Stimulated activated effector memory CD8-positive, alpha-beta T cell treated with anti-CD3 and anti-CD28 coated beads, Interleukin-12 subunit alpha, Interleukin-12 subunit beta, amount 100 ng/mL, for 72 hours (primary cell): ENCODE results near the gene C6orf47.

Source experiments
- ATAC-seq: fragments of 150-1000 bp; cut with Tn5 transposase; 2 replicates; pipeline ENCODE4 v1.10.0; 2021
- DNase-seq, 2 donors: peaks; one replicate each; pipeline ENCODE4 v3.0.0; 2021 to 2022; ENCODE audit warnings: low spot score in 2 of 2
- H3K27ac Mint-ChIP-seq: one replicate; pipeline ENCODE4 v1.8.0; 2022; ENCODE audit warnings: mild to moderate bottlenecking, mixed read lengths
- H3K36me3 Mint-ChIP-seq: one replicate; pipeline ENCODE4 v1.8.0; 2022; ENCODE audit warnings: mild to moderate bottlenecking, mixed read lengths
- H3K4me1 Mint-ChIP-seq: one replicate; pipeline ENCODE4 v1.8.0; 2022; ENCODE audit warnings: mixed read lengths
- H3K4me3 Mint-ChIP-seq: one replicate; pipeline ENCODE4 v1.8.0; 2022; ENCODE audit warnings: mild to moderate bottlenecking, mixed read lengths
- H3K9me3 Mint-ChIP-seq: one replicate; pipeline ENCODE4 v1.8.0; 2022; ENCODE audit warnings: mixed read lengths

The C6orf47 gene

GRCh38 chr6:31691564-31692108, 31.1 kb upstream of the C6orf47 start:
- no peak for DNase-seq
- no peak overlapping the region for H3K27ac Mint-ChIP-seq
- H3K4me3 Mint-ChIP-seq: no peak overlapping the region
- H3K36me3 Mint-ChIP-seq: peaks cover 87% of the 10 kb centered on the region
- ATAC-seq: no peak
- no peaks in the 10 kb centered on the region for H3K9me3 Mint-ChIP-seq
- peaks cover 8% of the 10 kb centered on the region for H3K4me1 Mint-ChIP-seq

GRCh38 chr6:31691078-31691463, 30.5 kb upstream of the C6orf47 start:
- peaks cover 87% of the 10 kb centered on the region for H3K36me3 Mint-ChIP-seq
- H3K4me3 Mint-ChIP-seq: no peak overlapping the region
- no peaks in the 10 kb centered on the region for H3K9me3 Mint-ChIP-seq
- no peak for ATAC-seq
- peaks cover 8% of the 10 kb centered on the region for H3K4me1 Mint-ChIP-seq
- H3K27ac Mint-ChIP-seq: no peak overlapping the region
- DNase-seq: no peak

- Mint-ChIP-seq H3K27ac (peak overlapping the region; percentile 74), H3K36me3 (peaks cover 87% of the 10 kb centered on the region), H3K4me3 (no peak overlapping the region), H3K9me3 (no peaks in the 10 kb centered on the region), H3K4me1 (peaks cover 8% of the 10 kb centered on the region)
- ATAC-seq (no peak), DNase-seq (no peak)
Measured at GRCh38 chr6:31690231-31691077, 29.9 kb upstream of the C6orf47 start.

GRCh38 chr6:31689249-31690110, 28.9 kb upstream of the C6orf47 start:
- no peaks in the 10 kb centered on the region for H3K9me3 Mint-ChIP-seq
- H3K27ac Mint-ChIP-seq: peak overlapping the region; percentile 74
- DNase-seq: no peak
- H3K4me3 Mint-ChIP-seq: no peak overlapping the region
- H3K4me1 Mint-ChIP-seq: peaks cover 8% of the 10 kb centered on the region
- H3K36me3 Mint-ChIP-seq: peaks cover 85% of the 10 kb centered on the region
- ATAC-seq: peak; percentile 39

GRCh38 chr6:31687860-31688693, 27.5 kb upstream of the C6orf47 start:
- Mint-ChIP-seq H3K36me3 (peaks cover 71% of the 10 kb centered on the region), H3K27ac (peak overlapping the region; percentile 32), H3K4me1 (peaks cover 8% of the 10 kb centered on the region), H3K4me3 (no peak overlapping the region), H3K9me3 (no peaks in the 10 kb centered on the region)
- ATAC-seq (no peak), DNase-seq (no peak)

- Mint-ChIP-seq H3K27ac (peak overlapping the region; percentile 32), H3K36me3 (peaks cover 69% of the 10 kb centered on the region), H3K4me3 (no peak overlapping the region), H3K4me1 (peaks cover 8% of the 10 kb centered on the region), H3K9me3 (no peaks in the 10 kb centered on the region)
- DNase-seq (no peak), ATAC-seq (no peak)
Measured at GRCh38 chr6:31687321-31687720, 26.7 kb upstream of the C6orf47 start.

- Mint-ChIP-seq H3K27ac (peak overlapping the region; percentile 32), H3K36me3 (peaks cover 68% of the 10 kb centered on the region), H3K4me1 (peaks cover 12% of the 10 kb centered on the region), H3K4me3 (no peak overlapping the region), H3K9me3 (no peaks in the 10 kb centered on the region)
- ATAC-seq: no peak
- DNase-seq: no peak
Measured at GRCh38 chr6:31686483-31686882, 25.9 kb upstream of the C6orf47 start.

GRCh38 chr6:31683591-31683990, 23.0 kb upstream of the C6orf47 start:
- H3K27ac Mint-ChIP-seq: peak overlapping the region; percentile 40
- H3K9me3 Mint-ChIP-seq: no peaks in the 10 kb centered on the region
- ATAC-seq (no peak), DNase-seq (no peak)
- no peak overlapping the region for H3K4me3 Mint-ChIP-seq
- H3K4me1 Mint-ChIP-seq: peaks cover 26% of the 10 kb centered on the region
- H3K36me3 Mint-ChIP-seq: peaks cover 50% of the 10 kb centered on the region

- Mint-ChIP-seq H3K36me3 (peaks cover 26% of the 10 kb centered on the region), H3K9me3 (no peaks in the 10 kb centered on the region), H3K4me3 (peak overlapping the region; percentile 83), H3K27ac (peak overlapping the region; percentile 90), H3K4me1 (peaks cover 34% of the 10 kb centered on the region)
- peak; percentile 74 for ATAC-seq
- DNase-seq: peak in 1 of 2 donors; percentile 71
Measured at GRCh38 chr6:31681135-31681671, 20.6 kb upstream of the C6orf47 start.

GRCh38 chr6:31680226-31681134, 19.9 kb upstream of the C6orf47 start, which contains the start of gene LY6G5C:
TSS of gene LY6G5C (minus strand) at chr6:31681067. CDS start at chr6:31680373, 694 bp downstream.
- Mint-ChIP-seq H3K4me3 (peak within 1 kb of the TSS; percentile 83), H3K9me3 (no peaks in the 10 kb centered on the region), H3K27ac (peak within 1 kb of the TSS; percentile 90), H3K36me3 (peaks cover 19% of the 10 kb centered on the region), H3K4me1 (peaks cover 34% of the 10 kb centered on the region)
- ATAC-seq: peak; percentile 83
- peak; percentile 47 to 80 for DNase-seq

GRCh38 chr6:31677955-31678354, 17.4 kb upstream of the C6orf47 start:
- Mint-ChIP-seq H3K36me3 (peaks cover 35% of the 10 kb centered on the region), H3K9me3 (no peaks in the 10 kb centered on the region), H3K27ac (no peak overlapping the region), H3K4me1 (peaks cover 34% of the 10 kb centered on the region), H3K4me3 (no peak overlapping the region)
- no peak for DNase-seq
- no peak for ATAC-seq

GRCh38 chr6:31676904-31677303, 16.3 kb upstream of the C6orf47 start:
- DNase-seq: no peak
- peaks cover 36% of the 10 kb centered on the region for H3K36me3 Mint-ChIP-seq
- H3K4me3 Mint-ChIP-seq: no peak overlapping the region
- ATAC-seq: no peak
- H3K27ac Mint-ChIP-seq: peak overlapping the region; percentile 65
- H3K4me1 Mint-ChIP-seq: peaks cover 34% of the 10 kb centered on the region
- H3K9me3 Mint-ChIP-seq: no peaks in the 10 kb centered on the region

- Mint-ChIP-seq H3K4me3 (no peak overlapping the region), H3K4me1 (peaks cover 30% of the 10 kb centered on the region), H3K36me3 (peaks cover 40% of the 10 kb centered on the region), H3K9me3 (no peaks in the 10 kb centered on the region), H3K27ac (peak overlapping the region; percentile 65)
- ATAC-seq (no peak), DNase-seq (no peak)
Measured at GRCh38 chr6:31676322-31676903, 15.8 kb upstream of the C6orf47 start.
